H9 (cell line): Measurements from ENCODE around the gene NAA10. TPM values are rescaled to one million over a fixed set of nuclear protein-coding genes. Genes with fewer than 3 reads are reported as not detected.
A peak's percentile ranks its signal among the peaks of the same experiment; 100 is the strongest.

Experiments used
- DNase-seq: peaks from one replicate; pipeline ENCODE4 v3.0.0-alpha.2; 2017
- H2AFZ ChIP-seq: one replicate; pipeline ENCODE4 v1.6.1; 2013; ENCODE audit warnings: mild to moderate bottlenecking, low read length, control low read depth, moderate library complexity
- H2AK5ac ChIP-seq: 2 replicates; pipeline ENCODE4 v1.6.1; 2013; ENCODE audit warnings: low read length, control low read depth, mixed read lengths; ENCODE audit not compliant: insufficient read length
- H2BK120ac ChIP-seq: one replicate; pipeline ENCODE4 v1.6.1; 2013; ENCODE audit warnings: low read depth, mild to moderate bottlenecking, low read length, control low read depth, inconsistent platforms; ENCODE audit not compliant: poor library complexity, severe bottlenecking
- H2BK12ac ChIP-seq: 2 replicates; pipeline ENCODE4 v1.6.1; 2013; ENCODE audit warnings: low read length, control low read depth, mixed read lengths, low read depth; ENCODE audit not compliant: insufficient read length
- H2BK15ac ChIP-seq: 2 replicates; pipeline ENCODE4 v1.6.1; 2013; ENCODE audit warnings: low read depth, low read length, control low read depth
- H2BK20ac ChIP-seq: one replicate; pipeline ENCODE4 v1.6.1; 2013; ENCODE audit warnings: low read depth, mild to moderate bottlenecking, low read length, control low read depth, inconsistent platforms; ENCODE audit not compliant: poor library complexity, severe bottlenecking
- H2BK5ac ChIP-seq: 2 replicates; pipeline ENCODE4 v1.6.1; 2013; ENCODE audit warnings: low read length, control low read depth, mixed read lengths; ENCODE audit not compliant: insufficient read length
- H3K14ac ChIP-seq: 2 replicates; pipeline ENCODE4 v1.6.1; 2013; ENCODE audit warnings: low read length, control low read depth; ENCODE audit not compliant: insufficient read depth
- H3K18ac ChIP-seq: 2 replicates; pipeline ENCODE4 v1.6.1; 2013; ENCODE audit warnings: low read depth, mild to moderate bottlenecking, mixed read lengths, low read length, control low read depth; ENCODE audit not compliant: insufficient read length
- H3K23ac ChIP-seq: 2 replicates; pipeline ENCODE4 v1.6.1; 2013; ENCODE audit warnings: low read length, control low read depth, mixed read lengths, low read depth; ENCODE audit not compliant: insufficient read length
- H3K23me2 ChIP-seq: 2 replicates; pipeline ENCODE4 v1.6.1; 2013; ENCODE audit warnings: low read depth, mild to moderate bottlenecking, mixed read lengths, low read length, control low read depth; ENCODE audit not compliant: insufficient read length, poor library complexity, severe bottlenecking
- H3K27ac ChIP-seq: 2 replicates; pipeline ENCODE4 v1.5.1; 2013; ENCODE audit warnings: low read length, control low read depth, mixed read lengths, low read depth; ENCODE audit not compliant: insufficient read length
- H3K27me3 ChIP-seq: 2 replicates; pipeline ENCODE4 v1.6.1; 2013; ENCODE audit warnings: low read length, control low read depth, inconsistent platforms; ENCODE audit not compliant: insufficient read depth
- H3K4ac ChIP-seq: 2 replicates; pipeline ENCODE4 v1.6.1; 2013; ENCODE audit warnings: low read depth, mild to moderate bottlenecking, control low read depth, inconsistent platforms, low read length, moderate library complexity
- H3K4me1 ChIP-seq: 2 replicates; pipeline ENCODE4 v1.6.1; 2013; ENCODE audit warnings: low read length, control low read depth, inconsistent platforms; ENCODE audit not compliant: insufficient read depth
- H3K4me2 ChIP-seq: 2 replicates; pipeline ENCODE4 v1.6.1; 2013; ENCODE audit warnings: low read length, control low read depth, mixed read lengths; ENCODE audit not compliant: insufficient read length, insufficient read depth
- H3K56ac ChIP-seq: 2 replicates; pipeline ENCODE4 v1.6.1; 2013; ENCODE audit warnings: low read depth, mild to moderate bottlenecking, mixed read lengths, low read length, control low read depth; ENCODE audit not compliant: insufficient read length
- H3K79me1 ChIP-seq: 2 replicates; pipeline ENCODE4 v1.6.1; 2013; ENCODE audit warnings: low read depth, mild to moderate bottlenecking, moderate library complexity, low read length, control low read depth, inconsistent platforms; ENCODE audit not compliant: insufficient read depth, poor library complexity, severe bottlenecking
- H3K79me2 ChIP-seq: 2 replicates; pipeline ENCODE4 v1.6.1; 2013; ENCODE audit warnings: low read length, control low read depth, inconsistent platforms; ENCODE audit not compliant: insufficient read depth
- H3K9ac ChIP-seq: 2 replicates; pipeline ENCODE4 v1.6.1; 2013; ENCODE audit warnings: low read length, control low read depth, mixed read lengths; ENCODE audit not compliant: insufficient read length; ENCODE audit errors: extremely low read depth
- H3K9me3 ChIP-seq: one replicate; pipeline ENCODE4 v1.6.1; 2013; ENCODE audit warnings: low read depth, low read length, inconsistent platforms; ENCODE audit not compliant: control insufficient read depth
- H3T11ph ChIP-seq: one replicate; pipeline ENCODE4 v1.6.1; 2013; ENCODE audit warnings: mild to moderate bottlenecking, low read length, control low read depth, inconsistent platforms
- H4K20me1 ChIP-seq: one replicate; pipeline ENCODE4 v1.6.1; 2013; ENCODE audit not compliant: control insufficient read depth, insufficient read length, insufficient read depth
- H4K5ac ChIP-seq: 2 replicates; pipeline ENCODE4 v1.6.1; 2013; ENCODE audit warnings: low read depth, mild to moderate bottlenecking, mixed read lengths, low read length, control low read depth; ENCODE audit not compliant: insufficient read length
- H4K8ac ChIP-seq: replicated peaks from 2 replicates; pipeline ENCODE4 v1.6.1; 2013; ENCODE audit warnings: low read length, control low read depth, mixed read lengths, low read depth; ENCODE audit not compliant: insufficient read length
- H4K91ac ChIP-seq: 2 replicates; pipeline ENCODE4 v1.6.1; 2013; ENCODE audit warnings: low read depth, mild to moderate bottlenecking, moderate library complexity, mixed read lengths, low read length, control low read depth; ENCODE audit not compliant: insufficient read length
- H3K27ac Mint-ChIP-seq, 3 experiments: 2 replicates in 2 of 3; 3 replicates in 1 of 3; pipeline ENCODE4 v1.8.0; 2020 to 2021; ENCODE audit warnings: mixed read lengths in 3 of 3, mild to moderate bottlenecking in 1 of 3, moderate library complexity in 1 of 3
- H3K27me3 Mint-ChIP-seq: 2 replicates; pipeline ENCODE4 v1.8.0; 2021; ENCODE audit warnings: low read depth, mild to moderate bottlenecking, moderate library complexity, mixed read lengths
- H3K36me3 Mint-ChIP-seq, 3 experiments: 2 replicates in 2 of 3; 3 replicates in 1 of 3; pipeline ENCODE4 v1.8.0; 2020 to 2021; ENCODE audit warnings: low read depth in 3 of 3, mixed read lengths in 3 of 3; ENCODE audit not compliant: insufficient read depth in 1 of 3
- H3K4me1 Mint-ChIP-seq, 2 experiments: 2 replicates each; pipeline ENCODE4 v1.8.0; 2020; ENCODE audit warnings: mixed read lengths in 2 of 2
- H3K4me3 Mint-ChIP-seq, 2 experiments: 2 replicates in 1 of 2; 3 replicates in 1 of 2; pipeline ENCODE4 v1.8.0; 2020 to 2021; ENCODE audit warnings: mild to moderate bottlenecking in 2 of 2, mixed read lengths in 2 of 2, moderate library complexity in 1 of 2
- H3K9me3 Mint-ChIP-seq, 2 experiments: 2 replicates in 1 of 2; 3 replicates in 1 of 2; pipeline ENCODE4 v1.8.0; 2020; ENCODE audit warnings: mild to moderate bottlenecking in 2 of 2, mixed read lengths in 2 of 2, moderate library complexity in 1 of 2
- CTCF ChIP-seq: fragments of 200-600 bp; sonication (generic); conservative IDR thresholded peaks from 3 replicates; pipeline ENCODE4 v1.8.0; 2021; ENCODE audit warnings: antibody characterized with exemption, mild to moderate bottlenecking
- WGBS: extraction: QIAGEN DNeasy Blood & Tissue Kit; methylation state at CpG from one replicate; pipeline ENCODE4 v1.1.7; 2013; ENCODE audit warnings: missing lambda C conversion rate, low lambda C conversion rate, mixed read lengths; ENCODE audit not compliant: insufficient read length; ENCODE audit errors: extremely low coverage; 5-methylcytosine and 5-hydroxymethylcytosine counted together
- total RNA-seq: library from RNA; stranded (reverse); gene quantifications from 2 replicates; pipeline ENCODE4 v1.2.1, GENCODE V29; 2021

Gene NAA10
- total RNA-seq, 1 experiment from 2014 or later, result 101 TPM

GRCh38 chrX:153884590-153884989 is 50.2 kb downstream of the NAA10 start:
- H2BK5ac ChIP-seq, result no peak overlapping the region
- no peak overlapping the region for H3K18ac ChIP-seq
- H3K4me1 ChIP-seq, result no peaks in the 10 kb centered on the region
- no peak overlapping the region for H4K8ac ChIP-seq
- no peak overlapping the region for H2BK12ac ChIP-seq
- no peak overlapping the region for H3T11ph ChIP-seq
- no peak overlapping the region for H2BK120ac ChIP-seq
- H3K79me2 ChIP-seq, result no peaks in the 10 kb centered on the region
- H2AK5ac ChIP-seq, result no peak overlapping the region
- no peak overlapping the region for H2BK20ac ChIP-seq
- no peak overlapping the region for H2BK15ac ChIP-seq
- Mint-ChIP-seq H3K9me3 (peaks cover 45 to 69% of the 10 kb centered on the region in 2 experiments), H3K36me3 (peaks cover 4 to 14% (median 11%) of the 10 kb centered on the region in 3 experiments; a peak in 6 of 7 replicates), H3K27me3 (peaks cover 31% of the 10 kb centered on the region), H3K27ac (no peak overlapping the region), H3K4me1 (peaks cover 12 to 36% of the 10 kb centered on the region in 2 experiments), H3K4me3 (peak overlapping the region in 1 of 2 experiments; percentile 81; a peak in 4 of 5 replicates)
- no peak overlapping the region for H3K4ac ChIP-seq
- H3K27ac ChIP-seq, result no peak overlapping the region
- H4K5ac ChIP-seq, result no peak overlapping the region
- no peaks in the 10 kb centered on the region for H3K27me3 ChIP-seq
- H3K9ac ChIP-seq, result no peak overlapping the region
- no peak overlapping the region for H3K23ac ChIP-seq
- H3K14ac ChIP-seq, result no peak overlapping the region
- no peak overlapping the region for H3K4me2 ChIP-seq
- H3K23me2 ChIP-seq, result peaks cover 4% of the 10 kb centered on the region
- no CpG with 5 or more reads among the region's 6 CpGs for WGBS
- peaks cover 11% of the 10 kb centered on the region for H3K9me3 ChIP-seq
- no peak overlapping the region for H2AFZ ChIP-seq
- H4K91ac ChIP-seq, result no peak overlapping the region
- no peak for DNase-seq
- H4K20me1 ChIP-seq, result no peaks in the 10 kb centered on the region
- no peak overlapping the region for H3K56ac ChIP-seq
- H3K79me1 ChIP-seq, result no peaks in the 10 kb centered on the region
- peak; percentile 51; the same call in 2 of the 3 replicates for TF ChIP-seq CTCF
